ENCODE data around the gene SOX8.

Gene SOX8

DNA sequence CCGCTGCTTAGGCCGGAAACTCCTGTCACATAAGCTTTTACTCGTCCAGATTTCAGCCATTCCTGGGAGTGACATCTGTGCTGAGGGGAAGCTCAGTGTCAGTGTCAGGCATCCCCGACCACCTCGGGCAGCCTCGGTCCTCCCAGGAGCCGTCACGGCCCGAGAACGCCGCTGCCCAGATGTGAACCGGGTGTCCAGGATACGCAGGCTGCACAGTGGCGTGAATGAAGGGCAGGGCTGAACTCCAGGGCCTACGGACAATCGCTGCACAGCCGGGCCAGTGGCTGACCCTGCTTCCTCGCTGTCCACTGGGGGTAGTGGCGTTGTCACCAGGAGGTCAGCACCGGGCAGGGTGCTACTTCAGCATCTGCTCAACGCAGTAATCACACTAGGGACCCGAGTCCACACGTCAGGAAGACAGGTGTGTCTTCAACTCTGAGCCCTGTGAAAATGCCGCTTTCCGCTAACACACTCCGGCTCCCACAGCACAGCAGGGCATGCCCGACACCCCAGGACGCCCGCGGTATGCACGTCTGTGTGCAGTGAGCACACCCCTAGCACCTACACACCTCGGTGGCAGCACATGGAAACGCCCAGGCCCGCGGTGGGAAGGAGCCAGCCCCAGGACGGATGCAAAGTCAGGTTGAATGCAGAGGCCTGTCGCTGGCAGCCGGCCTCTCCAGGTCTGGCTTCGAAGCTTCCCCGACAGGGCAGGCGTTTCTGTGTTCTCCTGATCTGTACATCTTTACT, 13.8 kb upstream of the SOX8 start:
- no peak for TF ChIP-seq GATA2 (IDR thresholded peaks at IDR 0.05; ENCODE audit: low read depth, low read length)

- TF ChIP-seq GATA3 (IDR thresholded peaks at IDR 0.05; ENCODE audit: low read depth, low read length) (no peak), GATA2 (IDR thresholded peaks at IDR 0.05; ENCODE audit: low read depth, low read length) (no peak)
These were observed 12.9 kb upstream of the SOX8 start for GRCh38 chr16:968620-969019.

- TF ChIP-seq GATA3 (IDR thresholded peaks at IDR 0.05; ENCODE audit: low read depth, low read length) = no peak
- no peak for TF ChIP-seq GATA2 (IDR thresholded peaks at IDR 0.05; ENCODE audit: low read depth, low read length)
These were observed 11.8 kb upstream of the SOX8 start for GRCh38 chr16:969508-970385.

- no peak for TF ChIP-seq GATA2 (IDR thresholded peaks at IDR 0.05; ENCODE audit: low read depth, low read length)
These were observed 11.2 kb upstream of the SOX8 start for GRCh38 chr16:970386-970765.

DNA sequence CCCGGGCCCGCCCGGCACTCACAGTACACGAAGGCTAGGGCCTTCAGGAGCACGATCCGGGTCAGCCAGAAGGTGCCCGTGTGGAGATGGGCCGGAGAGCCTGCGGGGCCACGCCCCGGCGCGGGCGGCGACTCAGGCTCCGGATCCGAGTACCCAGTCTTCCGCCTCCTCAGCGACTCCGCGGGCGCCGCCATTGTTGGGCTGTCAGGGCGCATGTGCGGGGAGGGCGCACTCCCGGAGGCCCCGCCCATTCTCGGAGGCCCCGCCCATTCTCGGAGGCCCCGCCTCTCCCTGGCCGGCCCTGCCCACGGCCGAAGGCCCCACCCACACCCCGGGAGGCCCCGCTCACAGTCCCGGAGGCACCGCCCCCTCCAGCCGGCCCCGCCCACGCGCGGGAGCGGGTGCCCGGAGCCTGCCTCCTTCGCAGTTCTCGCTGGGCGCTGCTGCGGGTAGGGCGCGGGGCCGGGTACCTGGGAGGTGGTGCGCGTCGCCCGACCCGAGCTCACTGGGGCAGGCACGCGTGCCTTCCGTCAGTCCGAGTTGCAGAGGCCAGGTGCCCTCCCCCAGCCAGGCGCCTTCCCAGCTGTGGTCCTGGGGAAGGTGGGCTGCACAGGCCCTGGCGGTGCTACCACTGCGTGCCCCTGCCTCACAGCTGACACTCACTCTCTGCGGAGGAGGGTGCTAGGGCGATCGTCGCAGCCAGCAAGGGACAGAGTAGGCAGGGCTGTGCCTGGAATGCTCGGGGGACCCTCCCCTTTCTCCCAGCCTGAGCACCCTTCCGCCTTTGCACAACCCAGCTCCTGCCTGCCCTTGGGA, 10.6 kb upstream of the SOX8 start, which contains the start of gene LMF1:
Gene LMF1 (minus strand): TSS at position 219 of the 816 bp plus-strand sequence. CDS start 4 bp downstream, at position 215.
- TF ChIP-seq GATA3 (IDR thresholded peaks at IDR 0.05; ENCODE audit: low read depth, low read length) = no peak
- no peak for TF ChIP-seq GATA2 (IDR thresholded peaks at IDR 0.05; ENCODE audit: low read depth, low read length)

DNA sequence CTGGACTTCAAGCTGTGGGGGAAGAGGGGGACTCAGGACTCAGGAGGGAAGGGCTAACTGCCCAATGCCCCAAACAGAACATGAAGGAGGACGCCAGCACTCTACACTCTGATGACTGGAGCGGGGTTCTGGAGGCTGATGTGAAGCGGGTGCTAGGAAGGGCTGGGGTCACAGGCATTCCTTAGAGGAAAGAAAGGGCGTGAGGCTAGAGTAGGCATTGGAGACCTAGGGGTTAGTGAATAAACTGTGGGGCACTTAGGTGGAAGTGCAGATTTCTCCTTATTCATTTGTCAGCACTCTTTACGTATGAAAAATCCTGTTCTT, 10.0 kb upstream of the SOX8 start:
- no peak for TF ChIP-seq GATA3 (IDR thresholded peaks at IDR 0.05; ENCODE audit: low read depth, low read length)
- TF ChIP-seq GATA2 (IDR thresholded peaks at IDR 0.05; ENCODE audit: low read depth, low read length) = no peak

GRCh38 chr16:971981-972315, 9.6 kb upstream of the SOX8 start:
- TF ChIP-seq GATA2 (IDR thresholded peaks at IDR 0.05; ENCODE audit: low read depth, low read length) = no peak
- no peak for TF ChIP-seq GATA3 (IDR thresholded peaks at IDR 0.05; ENCODE audit: low read depth, low read length)

DNA sequence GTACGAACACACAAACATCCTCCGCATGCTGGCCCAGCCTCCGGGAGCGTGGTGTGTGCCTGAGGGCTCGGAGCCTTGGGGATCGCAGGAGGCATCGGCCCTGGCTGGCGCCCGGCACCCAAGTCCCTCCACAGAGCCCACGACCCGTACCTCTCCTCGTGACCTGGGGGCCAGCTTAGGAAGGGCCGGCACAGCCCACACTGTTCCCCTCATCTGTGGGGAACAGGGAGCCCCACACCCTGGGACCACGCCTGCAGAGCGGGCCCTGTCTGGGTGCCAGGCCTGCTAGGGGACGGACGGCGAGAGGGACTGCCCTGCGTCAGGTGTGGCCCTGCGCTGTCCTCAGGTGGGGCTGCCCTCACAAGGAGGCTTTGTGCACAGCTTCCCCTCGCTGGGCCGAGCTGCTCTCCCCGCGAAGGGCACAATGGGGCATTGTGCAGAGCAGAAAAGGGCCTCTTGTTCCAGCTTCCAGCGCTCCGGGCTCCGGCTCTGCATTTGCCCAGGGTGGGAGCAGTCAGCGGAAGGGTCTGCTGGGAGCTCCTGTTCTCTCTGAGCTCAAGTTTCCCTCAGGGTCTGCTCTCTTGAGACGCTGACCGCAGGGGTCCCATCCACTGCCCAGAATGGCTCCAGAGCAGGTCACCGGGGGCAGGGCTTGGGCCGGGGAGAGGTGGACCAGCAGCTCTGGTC, 9.1 kb upstream of the SOX8 start:
- TF ChIP-seq GATA3 (IDR thresholded peaks at IDR 0.05; ENCODE audit: low read depth, low read length) (no peak), GATA2 (IDR thresholded peaks at IDR 0.05; ENCODE audit: low read depth, low read length) (no peak)

DNA sequence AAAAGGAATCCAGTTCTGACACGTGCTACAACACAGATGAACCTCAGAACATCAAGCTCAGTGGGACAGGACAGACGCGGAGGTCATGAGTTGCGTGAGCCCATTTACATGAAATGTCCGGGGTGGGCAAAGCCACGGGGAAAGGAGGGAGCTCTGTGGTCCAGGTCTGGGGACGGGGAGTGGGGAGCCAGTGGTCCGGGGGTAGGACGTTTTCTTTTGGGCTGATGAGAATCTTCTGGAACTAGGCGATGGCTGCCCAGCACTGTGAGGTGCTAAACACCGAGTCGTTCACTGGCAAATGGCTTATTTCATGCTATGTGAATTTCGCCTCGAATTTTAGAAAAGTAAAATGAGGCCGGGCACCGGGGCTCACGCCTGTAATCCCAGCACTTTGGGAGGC, 8.2 kb upstream of the SOX8 start:
- no peak for TF ChIP-seq GATA2 (IDR thresholded peaks at IDR 0.05; ENCODE audit: low read depth, low read length)
- TF ChIP-seq GATA3 (IDR thresholded peaks at IDR 0.05; ENCODE audit: low read depth, low read length) = no peak

DNA sequence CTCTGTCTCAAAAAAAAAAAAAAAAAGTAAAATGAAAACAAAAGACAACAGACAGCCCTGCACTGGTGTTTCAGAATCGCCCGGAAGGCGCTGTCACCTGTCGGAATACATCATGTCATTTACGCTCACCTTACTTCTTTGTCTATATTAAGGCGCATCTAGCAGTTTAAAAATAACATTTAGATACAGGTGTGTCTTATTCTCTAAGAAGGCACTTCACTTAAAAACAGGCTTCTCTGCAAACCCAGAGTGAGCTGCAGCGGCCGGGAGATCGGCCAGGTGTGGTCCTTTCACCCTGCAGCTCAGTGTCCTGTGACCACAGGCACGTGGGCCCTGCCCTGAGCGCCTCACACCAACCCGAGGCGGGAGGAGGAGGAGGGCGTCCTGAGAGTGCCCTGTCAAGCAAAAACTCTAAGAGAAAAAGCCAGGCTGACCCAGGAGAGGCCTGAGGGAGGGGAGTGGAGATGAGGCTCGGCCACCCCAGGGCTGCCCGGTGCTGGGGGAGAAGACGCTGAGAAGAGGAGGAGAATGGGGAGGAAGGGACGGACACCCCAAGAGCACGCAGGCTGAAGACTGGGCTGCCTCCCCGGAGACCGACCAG, 7.5 kb upstream of the SOX8 start:
- no peak for TF ChIP-seq GATA2 (IDR thresholded peaks at IDR 0.05; ENCODE audit: low read depth, low read length)
- no peak for TF ChIP-seq GATA3 (IDR thresholded peaks at IDR 0.05; ENCODE audit: low read depth, low read length)

DNA sequence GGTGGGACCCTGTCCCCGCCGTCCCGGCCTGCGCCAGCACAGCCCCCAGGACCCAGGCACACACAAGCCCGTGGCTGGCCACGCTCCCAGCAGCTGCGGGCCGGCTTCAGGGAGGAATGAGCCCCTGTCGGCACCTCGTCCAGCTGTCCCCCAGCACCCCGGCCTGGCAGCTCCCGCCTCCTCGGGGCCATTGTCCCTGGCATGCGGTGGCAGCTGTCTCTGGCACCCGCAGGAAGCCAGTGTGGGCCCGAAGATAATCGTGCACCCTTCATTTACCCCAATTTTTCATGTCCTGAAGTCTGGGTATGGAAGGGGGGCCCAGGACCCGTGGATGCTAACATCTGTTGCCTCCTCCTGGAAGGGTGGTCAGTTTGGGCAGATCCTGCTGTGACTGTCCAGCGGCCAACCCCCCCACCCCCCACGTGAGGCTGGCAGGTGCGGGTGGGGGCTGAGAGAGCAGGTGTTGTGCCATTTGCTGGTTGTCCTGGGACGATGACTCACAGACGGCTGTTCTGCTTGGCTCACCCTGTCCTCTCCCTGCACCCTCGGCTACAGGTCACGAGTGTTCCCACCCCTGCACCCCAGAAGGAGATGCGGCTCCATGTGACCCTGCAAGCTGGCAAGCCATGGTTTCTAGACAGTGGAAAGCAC, 6.8 kb upstream of the SOX8 start:
- TF ChIP-seq GATA3 (IDR thresholded peaks at IDR 0.05; ENCODE audit: low read depth, low read length) (no peak), GATA2 (IDR thresholded peaks at IDR 0.05; ENCODE audit: low read depth, low read length) (no peak)

DNA sequence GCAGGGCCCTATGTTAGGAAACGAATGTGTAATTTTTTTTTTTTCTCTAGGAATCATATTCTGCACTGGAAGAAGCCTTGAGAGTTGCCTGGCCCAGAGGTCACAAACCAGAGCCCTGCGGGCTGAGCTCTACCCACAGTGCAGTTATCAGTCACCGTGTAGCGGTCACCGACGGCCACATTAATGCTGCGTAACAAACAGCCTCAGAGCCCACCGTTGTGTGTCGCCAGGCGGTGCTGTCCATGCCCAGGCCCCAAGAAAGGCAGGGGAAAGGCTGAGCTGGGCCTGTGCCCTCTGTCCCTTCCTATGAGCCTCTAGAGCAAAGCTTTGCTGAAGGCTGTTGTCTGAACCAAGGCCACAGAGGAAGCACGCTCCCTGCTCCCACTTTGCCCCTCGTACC, 6.3 kb upstream of the SOX8 start:
- no peak for TF ChIP-seq GATA2 (IDR thresholded peaks at IDR 0.05; ENCODE audit: low read depth, low read length)

DNA sequence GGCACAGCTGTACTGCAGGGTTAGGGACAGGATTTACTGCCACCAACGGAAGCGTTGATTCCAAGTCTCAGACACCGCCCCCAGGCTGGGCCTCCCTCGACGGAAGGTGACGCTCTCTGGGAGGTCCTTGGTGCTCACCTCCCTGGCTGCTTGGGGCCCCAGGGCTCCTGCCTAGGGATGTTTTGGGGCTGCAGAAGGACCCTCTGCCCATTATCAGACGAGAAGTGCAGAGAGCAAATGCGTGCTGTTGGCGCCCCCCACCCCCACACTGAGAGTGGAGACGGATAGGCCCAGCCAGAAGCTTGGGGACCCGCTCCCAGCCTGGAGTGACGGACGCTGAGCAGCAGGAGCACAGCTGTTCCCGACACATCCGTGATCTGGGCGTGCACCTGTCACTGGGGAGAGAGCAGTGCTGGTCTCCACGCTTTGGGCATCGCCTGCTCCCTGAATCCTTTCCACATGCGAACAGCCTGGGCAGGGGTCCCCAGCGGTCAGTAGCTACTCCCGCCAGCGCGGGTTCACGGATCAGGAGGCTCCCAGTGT, 5.1 kb upstream of the SOX8 start:
- no peak for TF ChIP-seq GATA2 (IDR thresholded peaks at IDR 0.05; ENCODE audit: low read depth, low read length)
- no peak for TF ChIP-seq GATA3 (IDR thresholded peaks at IDR 0.05; ENCODE audit: low read depth, low read length)
